Hepatic stellate cell (primary cell): ENCODE data around the gene FOXK2.

ENCODE experiments used
- DNase-seq: peaks from one replicate; pipeline ENCODE4 v3.0.0; 2011; ENCODE audit warnings: low spot score

The FOXK2 gene

DNA sequence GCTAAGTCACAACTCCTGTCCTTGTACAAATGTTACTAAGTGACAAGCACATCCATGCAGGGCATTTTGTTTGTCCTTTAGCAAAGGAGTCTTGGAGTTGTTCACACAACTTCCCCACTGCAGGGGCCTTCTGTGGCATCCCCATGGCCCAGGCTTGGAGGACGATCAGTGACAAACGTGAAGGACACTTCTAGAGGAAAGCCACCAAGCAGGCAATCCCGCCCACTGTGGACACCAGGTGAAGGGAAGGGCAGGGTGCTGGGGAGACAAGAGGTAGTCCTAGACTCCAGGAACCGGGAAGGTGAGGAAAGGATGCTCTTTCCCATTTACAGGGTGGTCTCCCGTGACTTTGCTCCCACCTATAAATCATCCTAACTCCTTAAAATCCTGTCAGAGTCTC, 124.6 kb downstream of the FOXK2 start:
- no peak for DNase-seq

DNA sequence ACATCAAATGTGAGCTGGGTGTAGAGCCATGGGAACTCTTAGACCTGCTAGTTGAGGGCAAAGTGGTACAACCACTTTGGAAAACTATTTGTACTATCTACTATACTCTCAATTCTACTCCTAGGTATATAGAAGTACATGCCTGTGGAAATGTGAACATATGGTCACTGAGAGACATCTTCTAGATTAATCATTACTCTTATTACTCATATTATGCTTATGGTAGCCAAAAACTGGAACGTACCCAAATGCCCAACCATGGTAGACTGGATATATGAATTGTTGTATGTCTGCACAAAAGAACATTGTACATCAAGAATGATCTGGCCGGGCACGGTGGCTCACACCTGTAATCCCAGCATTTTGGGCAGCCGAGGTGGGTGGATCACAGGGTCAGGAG, 126.0 kb downstream of the FOXK2 start:
- DNase-seq, result no peak

DNA sequence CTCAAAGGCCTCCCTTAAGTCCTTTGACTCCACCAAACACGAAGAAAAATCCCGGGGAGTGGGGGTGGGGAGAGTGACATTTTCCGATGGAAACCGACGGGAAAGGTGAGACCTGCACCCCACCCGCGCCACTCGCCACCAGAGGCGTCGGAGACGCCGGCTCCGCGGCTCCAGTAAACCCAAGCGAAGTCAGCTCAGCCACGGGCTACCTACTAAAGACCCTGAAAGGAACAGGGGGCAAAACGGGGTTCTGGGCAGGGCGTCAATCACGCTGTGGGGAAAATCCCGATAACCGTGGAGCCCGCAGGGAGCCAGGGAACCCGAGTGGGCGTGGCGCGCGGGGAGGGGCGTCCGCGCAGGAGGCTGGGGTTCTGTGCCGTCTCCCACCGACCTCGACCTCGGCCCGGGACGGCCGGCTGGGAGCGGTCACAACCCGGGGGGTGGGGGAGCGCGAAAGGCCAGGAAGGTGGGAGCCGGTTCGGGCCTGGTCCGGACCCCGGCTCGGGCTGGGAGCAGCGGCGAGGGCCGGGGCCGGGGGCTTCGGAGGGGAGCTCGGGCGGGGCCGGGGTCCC, 128.1 kb downstream of the FOXK2 start:
- DNase-seq, result peak; percentile 64

DNA sequence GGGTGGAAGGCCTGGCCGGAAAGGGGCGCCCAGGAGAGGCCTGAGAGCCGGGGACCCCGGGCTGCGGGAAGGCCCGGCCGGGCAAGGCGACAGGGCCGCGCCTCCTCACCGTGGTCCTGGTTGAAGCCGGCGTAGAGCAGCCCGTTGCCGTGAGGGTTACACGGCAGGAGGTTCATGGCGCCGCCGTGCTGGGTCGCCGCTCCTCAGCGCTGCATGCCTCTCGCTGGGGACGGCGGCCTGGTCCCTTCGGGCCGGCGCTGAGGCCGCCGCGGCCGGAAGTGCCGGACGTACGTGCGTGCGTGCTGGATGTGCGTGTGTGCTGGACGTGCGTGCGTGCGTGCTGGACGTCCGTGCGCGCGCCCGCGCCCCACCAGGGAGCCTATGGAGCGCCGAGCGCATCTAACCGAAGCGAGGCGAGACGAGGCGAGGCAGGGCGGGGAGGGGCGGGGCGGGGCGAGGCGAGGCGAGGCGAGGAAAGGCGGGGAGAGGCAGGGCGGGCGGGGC, 128.7 kb downstream of the FOXK2 start, which contains the start of gene WDR45B:
TSS of gene WDR45B (minus strand) at position 280 of the 504 bp plus-strand sequence. CDS start at position 176, 104 bp downstream.
- DNase-seq, result peak; percentile 99

DNA sequence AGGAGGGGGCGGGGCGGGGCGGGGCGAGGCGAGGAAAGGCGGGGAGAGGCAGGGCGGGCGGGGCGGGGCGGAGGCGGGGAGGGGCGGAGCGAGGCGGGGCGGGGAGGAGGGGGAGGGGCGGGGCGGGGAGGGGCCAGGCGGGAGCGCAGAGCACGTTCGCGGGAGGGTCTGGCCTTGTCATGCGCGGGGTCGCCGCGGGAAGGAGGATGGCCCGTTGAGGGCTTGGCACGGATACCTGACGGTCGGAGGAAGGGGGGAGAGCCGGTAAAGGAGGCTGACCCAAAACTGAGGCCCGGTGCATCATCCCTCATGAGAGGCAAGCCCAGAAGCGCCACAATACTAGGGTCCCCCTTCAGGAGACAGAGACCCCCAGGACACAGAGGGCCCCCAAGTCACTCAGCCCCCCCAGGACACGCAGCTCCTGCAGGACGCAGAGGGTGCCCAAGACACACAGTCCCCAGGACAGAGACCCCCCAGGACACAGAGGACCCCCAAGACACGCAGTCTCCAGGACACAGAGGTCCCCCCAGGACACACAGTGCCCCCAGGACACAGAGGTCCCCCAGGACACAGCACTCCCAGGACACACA, 129.3 kb downstream of the FOXK2 start:
- DNase-seq, result peak; percentile 53

DNA sequence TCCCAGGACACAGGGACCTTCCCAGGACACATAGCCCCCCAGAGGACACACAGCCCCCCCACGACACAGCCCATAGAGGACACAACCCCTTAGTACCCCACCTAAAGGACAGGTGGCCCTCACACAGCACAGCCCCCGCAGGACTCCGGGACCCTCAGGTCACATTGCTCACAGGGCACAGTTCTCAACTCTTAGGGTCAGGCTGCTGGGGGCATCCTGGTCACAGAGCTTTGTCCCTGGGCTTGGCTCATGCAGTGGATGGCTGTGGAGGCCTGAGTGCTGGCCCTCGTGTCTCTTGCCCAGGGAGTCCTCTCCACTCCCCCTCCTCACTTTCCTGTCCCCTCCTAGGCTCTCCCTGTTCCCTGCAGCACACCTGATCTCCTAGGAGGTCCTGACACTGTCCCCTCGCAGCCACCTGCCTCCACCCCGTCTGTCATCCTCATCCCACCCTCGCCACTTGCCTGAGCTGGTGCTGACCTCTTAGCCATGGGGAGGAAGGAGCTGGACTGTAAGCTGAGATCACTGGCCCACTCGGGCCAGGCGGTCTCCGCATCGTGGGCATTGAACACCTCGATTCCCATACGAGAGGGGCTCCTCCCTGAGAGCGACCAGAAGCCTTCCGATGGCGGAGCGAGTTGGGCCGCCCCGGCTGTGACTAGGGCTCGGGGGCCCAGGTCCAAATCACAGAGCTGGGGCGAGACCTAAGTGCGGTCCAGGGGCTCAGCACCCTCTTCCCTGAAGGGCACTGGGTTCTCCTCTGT, 130.1 kb downstream of the FOXK2 start:
- DNase-seq, result no peak

DNA sequence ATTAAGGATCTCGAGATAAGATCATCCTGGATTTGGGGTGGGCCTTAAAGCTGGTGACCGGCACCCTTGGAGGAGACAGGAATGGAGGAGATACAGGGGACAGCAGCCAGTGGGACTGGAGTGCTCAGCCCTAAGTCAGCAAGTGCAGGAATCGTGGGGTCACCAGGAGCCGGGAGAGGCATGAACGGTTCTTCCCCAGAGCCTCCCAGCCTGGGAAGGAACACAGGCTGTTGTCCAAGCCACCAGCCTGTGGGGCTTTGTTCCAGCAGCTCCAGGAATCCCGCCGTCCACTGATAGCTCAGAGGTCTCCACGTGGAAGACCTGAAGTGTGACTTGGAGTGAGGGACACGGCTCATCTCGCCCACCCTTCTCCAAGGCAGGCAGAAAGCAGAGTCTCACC, 131.2 kb downstream of the FOXK2 start:
- DNase-seq, result no peak

DNA sequence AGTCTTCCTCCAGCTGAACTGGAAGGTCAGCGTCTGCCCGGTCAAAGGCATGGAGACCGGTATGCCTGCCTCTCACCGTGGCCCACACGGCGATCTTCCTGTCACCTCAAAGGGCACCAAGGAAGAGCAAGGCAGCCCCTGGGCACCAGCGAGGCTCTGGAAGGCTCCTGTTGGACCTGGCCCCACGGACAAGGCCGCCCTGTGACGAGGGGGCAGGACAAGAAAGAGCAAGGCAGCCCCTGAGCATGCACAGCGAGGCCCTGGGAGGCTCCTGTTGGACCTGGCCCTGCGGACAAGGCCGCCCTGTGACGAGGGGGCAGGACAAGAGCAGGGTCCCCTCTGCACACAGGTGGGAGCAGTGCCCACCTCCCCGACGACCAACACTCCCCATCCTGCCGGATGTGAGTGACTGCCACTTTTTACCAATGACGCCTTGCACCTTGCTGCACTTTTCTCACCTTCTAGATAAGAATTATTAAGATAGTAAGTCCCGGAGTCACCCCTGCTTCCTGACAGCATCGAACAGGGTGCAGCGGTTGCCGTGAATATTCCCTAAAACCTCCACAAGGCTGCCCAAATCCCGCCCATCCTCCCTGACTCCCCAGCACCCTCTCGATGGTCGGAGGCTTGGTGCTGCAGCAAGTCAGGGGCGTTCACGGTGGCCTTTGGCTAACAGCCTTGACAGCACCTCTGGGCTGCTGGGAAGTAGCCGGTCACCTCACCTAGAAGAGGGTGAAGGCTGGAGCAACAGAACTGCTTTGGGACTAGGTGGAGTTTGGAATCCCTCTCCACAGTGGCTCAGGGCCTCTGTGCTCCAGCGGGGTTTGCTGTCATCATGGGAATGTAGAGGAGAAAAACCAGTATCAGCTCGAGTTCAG, 134.4 kb downstream of the FOXK2 start:
- DNase-seq, result no peak
